Measurements from ENCODE around the gene ATAD3C. TPM values are rescaled to one million over a fixed set of nuclear protein-coding genes. Genes with fewer than 3 reads are reported as not detected.
"Not testable (repeated sequence)": the region's sequence is repeated elsewhere in the genome, so short reads cannot be mapped to it uniquely, and the experiment has no call there.

Gene ATAD3C
- polyA plus RNA-seq, 3 donors = not detected

DNA sequence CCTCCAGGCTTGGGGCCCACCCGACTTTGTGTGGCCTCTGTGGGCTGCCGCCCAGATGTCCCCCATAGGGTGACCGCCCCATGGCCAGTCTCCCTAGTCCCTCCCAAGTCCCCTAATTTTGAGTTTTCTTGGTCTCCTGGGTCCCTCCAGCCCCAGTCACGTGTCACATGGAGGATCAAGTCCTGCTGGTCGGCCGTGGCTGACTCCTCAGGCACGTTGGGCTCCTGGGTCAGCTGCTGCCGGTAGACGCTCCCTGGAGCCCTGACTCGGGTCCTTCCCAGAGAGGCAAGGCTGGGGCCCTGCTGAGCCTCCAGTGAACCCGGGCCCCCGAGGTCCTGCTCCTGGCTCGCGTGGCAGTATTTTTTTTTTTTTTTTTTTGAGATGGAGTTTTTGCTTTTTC is 10.2 kb downstream of the ATAD3C start:
- WGBS (ENCODE audit: insufficient coverage) = 92% methylated on average over 10 of the region's 14 CpGs
- H3K4me1 Mint-ChIP-seq; H3K79me2 ChIP-seq (ENCODE audit: insufficient read depth, low read length); DNase-seq; H3K36me3 Mint-ChIP-seq; H3K36me3 ChIP-seq (replicated peaks in 1 of 2; ENCODE audit: control insufficient read depth in 1 of 2, insufficient read depth in 2 of 2, low read length in 2 of 2); H3K9me3 Mint-ChIP-seq; H3K4me2 ChIP-seq (replicated peaks; ENCODE audit: extremely low read depth, low read length, poor library complexity, severe bottlenecking); H3K4me1 ChIP-seq (ENCODE audit: control insufficient read depth in 1 of 2, insufficient read depth in 2 of 2, low read length in 2 of 2); H4K20me1 ChIP-seq (ENCODE audit: insufficient read depth, low read length); intact Hi-C loops (cut with micrococcal nuclease); H3K27ac ChIP-seq (ENCODE audit: low read depth in 1 of 2, low read length in 2 of 2); H3K27ac Mint-ChIP-seq; H3K9me3 ChIP-seq (replicated peaks in 1 of 2; ENCODE audit: control insufficient read depth in 1 of 2, insufficient read depth in 1 of 2, low read length in 2 of 2); H2AFZ ChIP-seq (ENCODE audit: insufficient read depth, low read depth, low read length, poor library complexity, severe bottlenecking); H3K4me3 ChIP-seq (replicated peaks in 1 of 3; ENCODE audit: low read depth in 2 of 3, low read length in 3 of 3); H3K27me3 ChIP-seq (ENCODE audit: control insufficient read depth in 2 of 2, insufficient read depth in 2 of 2, low read length in 2 of 2); H3K4me3 Mint-ChIP-seq; H3K9ac ChIP-seq (ENCODE audit: insufficient read depth, low read length, poor library complexity, severe bottlenecking): not testable (repeated sequence)
- peaks cover 6 to 31% (median 14%) of the 10 kb centered on the region in 3 donors for H3K27me3 Mint-ChIP-seq (ENCODE audit: low read depth in 3 of 3)

DNA sequence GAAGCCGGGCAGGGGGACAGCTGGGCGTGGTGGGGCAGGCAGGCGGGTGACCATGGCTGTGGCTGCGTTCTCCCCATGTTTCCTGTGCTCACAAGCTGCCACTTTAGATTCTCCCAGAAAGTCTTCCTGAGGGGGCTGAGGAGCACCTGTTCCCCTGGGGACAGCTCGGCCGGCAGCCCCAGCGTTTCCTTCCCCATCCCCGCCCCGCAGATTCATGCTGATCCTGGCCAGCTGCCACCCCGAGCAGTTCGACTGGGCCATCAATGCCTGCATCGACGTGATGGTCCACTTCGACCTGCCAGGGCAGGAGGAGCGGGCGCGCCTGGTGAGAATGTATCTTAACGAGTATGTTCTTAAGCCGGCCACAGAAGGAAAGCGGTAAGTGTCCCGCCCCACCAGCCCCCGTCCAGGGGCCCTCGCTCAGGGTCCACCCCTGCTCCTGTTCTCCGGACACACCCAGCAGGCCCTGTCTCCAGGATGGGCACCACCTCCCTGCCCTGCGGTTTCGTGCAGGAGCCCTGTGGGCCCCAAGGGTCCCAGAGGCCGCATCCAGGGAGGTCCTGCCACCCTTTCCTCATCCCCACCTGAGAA is 11.1 kb downstream of the ATAD3C start:
- H3K9me3 ChIP-seq (replicated peaks in 1 of 2; ENCODE audit: control insufficient read depth in 1 of 2, insufficient read depth in 1 of 2, low read length in 2 of 2) = no peaks in the 10 kb centered on the region
- no peaks in the 10 kb centered on the region for H3K36me3 Mint-ChIP-seq

More for the DNA sequence above, 11.1 kb downstream of the ATAD3C start:
- Histone ChIP-seq H4K20me1 (ENCODE audit: insufficient read depth, low read length) (no peaks in the 10 kb centered on the region), H3K4me1 (ENCODE audit: control insufficient read depth in 1 of 2, insufficient read depth in 2 of 2, low read length in 2 of 2) (no peaks in the 10 kb centered on the region), H3K36me3 (replicated peaks in 1 of 2; ENCODE audit: control insufficient read depth in 1 of 2, insufficient read depth in 2 of 2, low read length in 2 of 2) (no peaks in the 10 kb centered on the region), H3K4me2 (replicated peaks; ENCODE audit: extremely low read depth, low read length, poor library complexity, severe bottlenecking) (no peak overlapping the region), H2AFZ (ENCODE audit: insufficient read depth, low read depth, low read length, poor library complexity, severe bottlenecking) (no peak overlapping the region), H3K9ac (ENCODE audit: insufficient read depth, low read length, poor library complexity, severe bottlenecking) (no peak overlapping the region), H3K27ac (ENCODE audit: low read depth in 1 of 2, low read length in 2 of 2) (no peak overlapping the region), H3K4me3 (replicated peaks in 1 of 3; ENCODE audit: low read depth in 2 of 3, low read length in 3 of 3) (no peak overlapping the region), H3K79me2 (ENCODE audit: insufficient read depth, low read length) (no peaks in the 10 kb centered on the region), H3K27me3 (ENCODE audit: control insufficient read depth in 2 of 2, insufficient read depth in 2 of 2, low read length in 2 of 2) (peaks cover 0 to 6% of the 10 kb centered on the region in 2 donors)
- no peak for DNase-seq
- Mint-ChIP-seq H3K27ac (peak overlapping the region in 1 of 7 donors; percentile 2), H3K4me3 (peak overlapping the region in 1 of 2 donors; percentile 65), H3K9me3 (peaks cover 0 to 2% (median 0%) of the 10 kb centered on the region in 7 donors), H3K4me1 (no peaks in the 10 kb centered on the region), H3K27me3 (ENCODE audit: low read depth in 3 of 3) (peaks cover 6 to 23% (median 16%) of the 10 kb centered on the region in 3 donors)
- intact Hi-C loops (cut with micrococcal nuclease) = no loop called here
- TF ChIP-seq, protein P1, sequence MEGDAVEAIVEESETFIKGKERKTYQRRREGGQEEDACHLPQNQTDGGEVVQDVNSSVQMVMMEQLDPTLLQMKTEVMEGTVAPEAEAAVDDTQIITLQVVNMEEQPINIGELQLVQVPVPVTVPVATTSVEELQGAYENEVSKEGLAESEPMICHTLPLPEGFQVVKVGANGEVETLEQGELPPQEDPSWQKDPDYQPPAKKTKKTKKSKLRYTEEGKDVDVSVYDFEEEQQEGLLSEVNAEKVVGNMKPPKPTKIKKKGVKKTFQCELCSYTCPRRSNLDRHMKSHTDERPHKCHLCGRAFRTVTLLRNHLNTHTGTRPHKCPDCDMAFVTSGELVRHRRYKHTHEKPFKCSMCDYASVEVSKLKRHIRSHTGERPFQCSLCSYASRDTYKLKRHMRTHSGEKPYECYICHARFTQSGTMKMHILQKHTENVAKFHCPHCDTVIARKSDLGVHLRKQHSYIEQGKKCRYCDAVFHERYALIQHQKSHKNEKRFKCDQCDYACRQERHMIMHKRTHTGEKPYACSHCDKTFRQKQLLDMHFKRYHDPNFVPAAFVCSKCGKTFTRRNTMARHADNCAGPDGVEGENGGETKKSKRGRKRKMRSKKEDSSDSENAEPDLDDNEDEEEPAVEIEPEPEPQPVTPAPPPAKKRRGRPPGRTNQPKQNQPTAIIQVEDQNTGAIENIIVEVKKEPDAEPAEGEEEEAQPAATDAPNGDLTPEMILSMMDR (IDR thresholded peaks at IDR 0.05) = no peak
- 39% methylated on average over 27 of the region's 27 CpGs for WGBS (ENCODE audit: insufficient coverage)
